Esophagus squamous epithelium (tissue), 4 donors: ENCODE results near the gene HIVEP1.

Experiments
- POLR2A ChIP-seq, 4 donors: fragments of 450-650 bp; IDR thresholded peaks; one replicate each; pipeline ENCODE4 v1.6.1; 2017; ENCODE audit warnings: antibody characterized with exemption in 4 of 4, mild to moderate bottlenecking in 4 of 4, moderate library complexity in 3 of 4
- TF ChIP-seq, protein P1 (sequence below), 6 experiments: fragments of 450-650 bp in 4 of 6; fragments of 200-600 bp in 2 of 6; sonication (generic) in 2 of 6; IDR thresholded peaks; one replicate each; pipeline ENCODE4 v1.5.1; 2016 to 2019; ENCODE audit warnings: antibody characterized with exemption in 6 of 6, mild to moderate bottlenecking in 4 of 6, moderate library complexity in 4 of 6

DNA sequence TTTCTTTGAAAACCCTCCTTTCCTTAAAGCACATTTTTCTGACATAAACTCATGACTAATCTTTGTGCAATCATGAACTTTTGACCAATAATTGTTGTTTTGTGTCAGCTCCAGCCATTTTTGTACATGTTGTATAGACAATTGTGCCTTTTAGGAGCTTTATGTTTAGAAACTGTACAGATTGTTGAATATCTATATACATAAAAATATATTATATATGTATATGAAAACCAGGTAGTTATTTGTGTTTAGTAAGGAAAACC lies 152.3 kb downstream of the HIVEP1 start:
- no peak for TF ChIP-seq POLR2A (IDR thresholded peaks at IDR 0.05)
- TF ChIP-seq, protein P1, sequence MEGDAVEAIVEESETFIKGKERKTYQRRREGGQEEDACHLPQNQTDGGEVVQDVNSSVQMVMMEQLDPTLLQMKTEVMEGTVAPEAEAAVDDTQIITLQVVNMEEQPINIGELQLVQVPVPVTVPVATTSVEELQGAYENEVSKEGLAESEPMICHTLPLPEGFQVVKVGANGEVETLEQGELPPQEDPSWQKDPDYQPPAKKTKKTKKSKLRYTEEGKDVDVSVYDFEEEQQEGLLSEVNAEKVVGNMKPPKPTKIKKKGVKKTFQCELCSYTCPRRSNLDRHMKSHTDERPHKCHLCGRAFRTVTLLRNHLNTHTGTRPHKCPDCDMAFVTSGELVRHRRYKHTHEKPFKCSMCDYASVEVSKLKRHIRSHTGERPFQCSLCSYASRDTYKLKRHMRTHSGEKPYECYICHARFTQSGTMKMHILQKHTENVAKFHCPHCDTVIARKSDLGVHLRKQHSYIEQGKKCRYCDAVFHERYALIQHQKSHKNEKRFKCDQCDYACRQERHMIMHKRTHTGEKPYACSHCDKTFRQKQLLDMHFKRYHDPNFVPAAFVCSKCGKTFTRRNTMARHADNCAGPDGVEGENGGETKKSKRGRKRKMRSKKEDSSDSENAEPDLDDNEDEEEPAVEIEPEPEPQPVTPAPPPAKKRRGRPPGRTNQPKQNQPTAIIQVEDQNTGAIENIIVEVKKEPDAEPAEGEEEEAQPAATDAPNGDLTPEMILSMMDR (IDR thresholded peaks at IDR 0.05): no peak
